HG03159 (cell line): Measurements from ENCODE around the gene ARL4C.

Experiments
- ATAC-seq: cut with Tn5 transposase; IDR thresholded peaks from one replicate; pipeline ENCODE4 v1.9.1; 2021; ENCODE audit warnings: mild to moderate bottlenecking, moderate library complexity; ENCODE audit not compliant: unreplicated experiment

ARL4C gene

GRCh38 chr2:234496835-234497593 is at the start of gene ARL4C:
TSS of gene ARL4C (minus strand) at chr2:234497081. CDS start at chr2:234496586, 495 bp downstream.
- peak; percentile 53 for ATAC-seq

DNA sequence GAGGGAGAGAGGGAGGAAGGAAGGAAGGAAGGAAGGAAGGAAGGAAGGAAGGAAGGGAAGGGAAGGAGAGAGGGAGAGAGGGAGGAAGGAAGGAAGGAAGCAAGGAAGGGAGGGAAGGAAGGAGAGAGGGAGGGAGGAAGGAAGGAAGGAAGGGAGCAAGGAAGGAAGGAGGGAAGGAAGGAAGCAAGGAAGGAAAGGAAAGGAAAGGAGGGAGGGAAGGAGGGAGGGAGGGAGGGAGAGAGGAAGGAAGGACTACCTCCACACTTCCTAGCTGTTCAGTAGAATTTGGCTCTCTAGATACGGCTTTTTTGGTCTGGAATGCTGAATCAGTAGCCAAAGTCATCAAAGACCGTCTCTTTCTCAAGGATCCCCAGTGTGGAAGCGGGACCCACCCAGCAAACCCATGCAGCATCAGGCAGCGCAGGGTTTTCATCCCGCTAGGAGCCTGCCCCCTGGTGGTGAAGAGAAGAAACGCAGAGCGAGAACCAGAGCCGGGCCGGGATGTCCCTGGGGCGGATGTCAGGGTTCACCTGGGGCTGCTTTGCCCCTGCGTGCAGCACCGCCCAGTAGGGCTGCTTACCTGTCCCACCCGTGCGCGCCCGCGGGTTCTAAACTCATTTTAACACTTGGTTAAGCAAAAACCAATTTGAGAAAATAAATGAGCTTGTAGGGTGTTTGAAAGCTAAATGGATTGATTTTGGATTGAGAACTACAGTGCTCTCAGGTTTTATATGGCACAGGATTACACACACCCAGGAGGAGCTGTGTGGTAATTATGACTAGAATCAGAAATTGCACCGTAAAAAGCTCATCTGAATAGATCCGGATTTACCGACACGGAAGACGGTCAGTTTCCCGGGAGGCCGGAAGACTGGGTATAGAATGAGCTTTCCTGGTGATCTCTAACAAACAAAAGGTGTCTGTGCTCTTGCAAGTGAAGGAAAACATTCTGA is 48.1 kb upstream of the ARL4C start:
- ATAC-seq, result peak; percentile 75

GRCh38 chr2:234542742-234543141 is 45.9 kb upstream of the ARL4C start:
- ATAC-seq, result no peak

- ATAC-seq, result no peak
Observed at GRCh38 chr2:234537929-234538328, 41.0 kb upstream of the ARL4C start.

- no peak for ATAC-seq
Observed at GRCh38 chr2:234536178-234536965, 39.5 kb upstream of the ARL4C start.

GRCh38 chr2:234535464-234535863 is 38.6 kb upstream of the ARL4C start:
- ATAC-seq, result no peak

GRCh38 chr2:234534515-234534914 is 37.6 kb upstream of the ARL4C start:
- ATAC-seq, result no peak

DNA sequence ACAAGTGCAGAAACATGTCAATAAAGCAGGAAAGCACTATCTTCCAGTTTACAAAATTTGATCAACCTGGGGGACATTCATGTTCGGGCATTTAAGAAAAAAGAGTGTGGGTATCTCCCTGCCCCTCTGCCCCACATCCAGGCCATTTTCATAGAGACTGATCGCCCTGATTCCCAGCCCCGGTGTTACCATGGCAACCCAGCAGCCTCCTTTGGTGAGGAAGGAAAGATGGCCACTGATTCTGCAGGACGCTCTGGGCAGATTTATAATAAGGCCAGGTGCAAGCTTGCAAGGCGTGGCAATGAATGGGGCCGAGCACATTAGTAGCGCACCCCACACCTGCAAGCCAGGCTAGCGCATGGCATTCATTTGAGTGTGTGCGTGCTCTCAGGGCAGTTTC is 36.7 kb upstream of the ARL4C start:
- ATAC-seq, result no peak

DNA sequence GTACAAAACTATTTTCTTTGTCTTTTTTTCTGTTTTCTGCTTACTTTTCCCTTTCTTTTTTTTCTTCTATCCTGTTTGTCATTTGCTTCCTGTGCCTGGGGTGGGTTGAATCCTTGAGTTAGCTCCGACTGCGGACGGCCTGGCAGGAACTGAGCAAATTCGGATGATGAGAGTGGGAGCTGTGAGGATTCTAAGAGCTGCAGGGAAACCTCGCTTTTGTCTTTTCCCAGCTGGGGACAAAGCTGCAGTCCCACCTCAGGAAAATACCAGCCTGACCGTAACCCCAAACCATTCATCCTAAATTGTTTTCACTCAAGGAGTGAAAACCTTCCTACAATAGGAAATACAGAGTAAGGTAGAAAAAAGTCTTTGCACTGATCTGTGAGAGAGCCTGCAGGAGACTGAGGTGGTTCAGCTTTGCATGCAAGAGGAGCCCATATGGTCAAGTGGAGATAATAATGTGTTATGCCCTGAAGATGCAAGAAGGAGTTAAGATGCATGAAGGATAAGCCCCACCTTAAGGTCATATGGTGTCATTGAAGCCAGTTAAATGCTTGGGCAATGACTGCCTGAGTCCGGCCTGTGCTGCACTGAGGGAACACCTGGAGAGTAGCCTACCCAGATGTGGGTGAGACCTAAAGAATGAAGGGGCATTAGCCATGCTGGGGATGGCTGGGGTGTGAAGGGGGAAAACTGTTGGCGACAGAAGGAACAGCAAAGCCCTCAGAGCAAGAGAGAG is 31.7 kb upstream of the ARL4C start:
- ATAC-seq, result no peak

- no peak for ATAC-seq
Observed at GRCh38 chr2:234526711-234527110, 29.8 kb upstream of the ARL4C start.

GRCh38 chr2:234521536-234521935 is 24.7 kb upstream of the ARL4C start:
- ATAC-seq, result no peak

- ATAC-seq, result no peak
Observed at GRCh38 chr2:234518986-234519642, 22.2 kb upstream of the ARL4C start.

- ATAC-seq, result no peak
Observed at GRCh38 chr2:234517971-234518370, 21.1 kb upstream of the ARL4C start.

DNA sequence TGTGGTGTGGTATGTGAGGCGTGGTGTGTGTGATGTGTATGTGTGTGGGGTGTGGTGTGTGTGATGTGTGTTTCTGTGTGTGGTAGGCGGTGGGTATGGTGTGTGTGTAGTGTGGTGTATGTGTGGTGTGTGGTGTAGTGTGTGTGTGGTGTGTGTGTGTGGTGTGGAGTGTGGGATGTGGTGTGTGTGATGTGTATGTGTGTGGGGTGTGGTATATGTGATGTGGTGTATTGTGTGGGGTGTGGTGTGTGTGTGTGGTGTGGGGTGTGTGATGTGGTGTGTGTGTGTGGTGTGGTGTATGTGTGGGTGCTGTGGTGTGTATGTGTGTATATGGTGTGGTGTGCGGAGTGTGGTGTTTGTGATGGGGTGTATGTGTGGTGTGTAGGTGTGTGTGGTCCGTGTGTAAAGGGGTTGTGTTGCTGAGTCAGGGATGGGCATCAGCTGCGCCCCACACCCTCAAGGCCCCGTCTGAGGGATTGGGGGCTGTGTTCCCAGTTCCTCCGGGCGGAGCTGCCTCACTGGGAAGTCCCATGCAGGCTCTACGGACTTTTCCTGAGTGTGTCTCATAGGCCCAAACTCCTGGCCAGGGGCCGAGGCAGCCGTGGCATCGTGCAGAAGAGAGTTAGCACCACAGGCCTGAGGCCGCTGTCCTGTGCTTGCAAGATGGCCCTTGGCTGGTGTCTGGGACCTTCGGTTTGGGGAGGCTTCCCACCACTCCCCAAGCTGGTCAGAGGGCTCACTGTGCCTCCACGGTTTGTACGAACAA is 18.2 kb upstream of the ARL4C start:
- no peak for ATAC-seq

- no peak for ATAC-seq
Observed at GRCh38 chr2:234514099-234514498, 17.2 kb upstream of the ARL4C start.

DNA sequence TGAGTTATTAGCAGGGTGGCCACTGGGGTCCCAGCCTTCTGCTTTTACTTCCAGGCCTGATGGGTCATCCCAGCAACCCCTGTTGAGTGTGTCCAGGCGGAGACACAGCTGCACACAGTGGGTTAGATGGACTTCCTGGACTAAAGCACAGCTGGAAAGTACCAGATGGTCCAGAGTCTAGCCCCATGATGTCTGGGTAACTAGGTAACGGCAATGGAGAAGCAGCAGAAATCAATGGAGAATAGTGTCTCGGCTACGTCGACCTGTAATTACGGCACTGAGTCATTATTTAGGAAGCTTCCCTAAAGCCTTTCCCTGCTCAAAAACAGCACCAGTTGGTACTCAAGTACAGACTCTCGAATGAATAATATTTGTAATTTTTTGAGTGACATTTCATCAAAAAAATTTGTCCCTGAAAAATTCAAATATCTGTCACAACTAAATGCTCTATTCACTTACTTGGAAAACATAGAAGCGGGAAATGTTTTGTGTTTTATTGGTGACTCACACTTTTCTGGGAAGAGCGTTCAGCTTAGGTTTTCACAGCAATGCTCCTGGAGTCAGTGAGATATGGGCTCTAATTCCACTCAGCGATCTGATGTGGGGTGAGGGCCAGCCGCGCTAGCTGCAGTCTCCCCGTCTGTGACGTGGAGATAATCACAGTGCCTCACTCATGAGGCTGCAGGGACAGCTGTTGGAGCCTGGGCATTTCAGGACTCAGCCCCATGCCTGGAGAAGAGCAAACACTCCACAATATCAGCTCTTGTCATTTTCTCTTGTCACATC is 16.2 kb upstream of the ARL4C start:
- ATAC-seq, result no peak

DNA sequence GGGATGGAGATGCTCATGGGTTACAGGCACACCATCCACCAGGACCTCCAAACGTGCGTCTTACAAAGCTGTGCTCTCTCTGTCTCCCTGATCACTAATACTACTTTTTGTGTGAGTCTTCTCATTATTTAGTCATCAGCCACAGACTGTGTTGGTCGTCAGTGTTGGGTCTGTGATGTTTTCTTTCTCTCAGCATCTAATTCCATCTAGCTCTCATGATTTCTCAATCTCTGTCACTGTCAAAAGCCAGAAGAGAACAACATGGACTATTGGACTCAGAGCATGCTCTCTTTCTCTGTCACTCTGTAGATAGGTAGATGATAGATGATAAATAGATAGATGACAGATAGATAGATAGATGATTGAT is 6.0 kb upstream of the ARL4C start:
- ATAC-seq, result no peak

GRCh38 chr2:234502285-234502918 is 5.5 kb upstream of the ARL4C start:
- no peak for ATAC-seq
